ENCODE results near the gene GUCY1A2.

DNA sequence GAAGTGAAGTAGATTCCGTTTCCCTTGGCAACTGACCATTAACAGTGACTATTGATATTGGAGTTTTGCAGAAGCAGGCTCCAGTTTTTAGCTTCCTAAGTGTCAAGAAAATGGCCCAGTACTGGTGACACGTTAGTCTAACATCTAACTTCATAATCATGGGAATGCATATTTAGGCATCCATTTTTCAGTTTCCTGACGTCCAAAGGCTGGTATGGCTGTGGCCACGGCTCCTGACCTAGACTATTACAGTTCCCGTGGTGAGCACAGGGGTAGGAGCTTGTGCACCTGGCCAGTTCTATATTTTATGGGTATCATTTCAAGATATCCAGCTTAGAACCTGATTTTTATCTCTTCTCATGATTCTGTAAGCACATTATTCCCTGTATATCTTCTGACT lies 323.8 kb downstream of the GUCY1A2 start:
- TF ChIP-seq, protein P1, sequence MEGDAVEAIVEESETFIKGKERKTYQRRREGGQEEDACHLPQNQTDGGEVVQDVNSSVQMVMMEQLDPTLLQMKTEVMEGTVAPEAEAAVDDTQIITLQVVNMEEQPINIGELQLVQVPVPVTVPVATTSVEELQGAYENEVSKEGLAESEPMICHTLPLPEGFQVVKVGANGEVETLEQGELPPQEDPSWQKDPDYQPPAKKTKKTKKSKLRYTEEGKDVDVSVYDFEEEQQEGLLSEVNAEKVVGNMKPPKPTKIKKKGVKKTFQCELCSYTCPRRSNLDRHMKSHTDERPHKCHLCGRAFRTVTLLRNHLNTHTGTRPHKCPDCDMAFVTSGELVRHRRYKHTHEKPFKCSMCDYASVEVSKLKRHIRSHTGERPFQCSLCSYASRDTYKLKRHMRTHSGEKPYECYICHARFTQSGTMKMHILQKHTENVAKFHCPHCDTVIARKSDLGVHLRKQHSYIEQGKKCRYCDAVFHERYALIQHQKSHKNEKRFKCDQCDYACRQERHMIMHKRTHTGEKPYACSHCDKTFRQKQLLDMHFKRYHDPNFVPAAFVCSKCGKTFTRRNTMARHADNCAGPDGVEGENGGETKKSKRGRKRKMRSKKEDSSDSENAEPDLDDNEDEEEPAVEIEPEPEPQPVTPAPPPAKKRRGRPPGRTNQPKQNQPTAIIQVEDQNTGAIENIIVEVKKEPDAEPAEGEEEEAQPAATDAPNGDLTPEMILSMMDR (IDR thresholded peaks at IDR 0.05) = no peak
- TF ChIP-seq POLR2A (IDR thresholded peaks at IDR 0.05) = no peak
